ENCODE results near the gene MRPL54.
A peak's percentile ranks its signal among the peaks of the same experiment; 100 is the strongest.

The MRPL54 gene

DNA sequence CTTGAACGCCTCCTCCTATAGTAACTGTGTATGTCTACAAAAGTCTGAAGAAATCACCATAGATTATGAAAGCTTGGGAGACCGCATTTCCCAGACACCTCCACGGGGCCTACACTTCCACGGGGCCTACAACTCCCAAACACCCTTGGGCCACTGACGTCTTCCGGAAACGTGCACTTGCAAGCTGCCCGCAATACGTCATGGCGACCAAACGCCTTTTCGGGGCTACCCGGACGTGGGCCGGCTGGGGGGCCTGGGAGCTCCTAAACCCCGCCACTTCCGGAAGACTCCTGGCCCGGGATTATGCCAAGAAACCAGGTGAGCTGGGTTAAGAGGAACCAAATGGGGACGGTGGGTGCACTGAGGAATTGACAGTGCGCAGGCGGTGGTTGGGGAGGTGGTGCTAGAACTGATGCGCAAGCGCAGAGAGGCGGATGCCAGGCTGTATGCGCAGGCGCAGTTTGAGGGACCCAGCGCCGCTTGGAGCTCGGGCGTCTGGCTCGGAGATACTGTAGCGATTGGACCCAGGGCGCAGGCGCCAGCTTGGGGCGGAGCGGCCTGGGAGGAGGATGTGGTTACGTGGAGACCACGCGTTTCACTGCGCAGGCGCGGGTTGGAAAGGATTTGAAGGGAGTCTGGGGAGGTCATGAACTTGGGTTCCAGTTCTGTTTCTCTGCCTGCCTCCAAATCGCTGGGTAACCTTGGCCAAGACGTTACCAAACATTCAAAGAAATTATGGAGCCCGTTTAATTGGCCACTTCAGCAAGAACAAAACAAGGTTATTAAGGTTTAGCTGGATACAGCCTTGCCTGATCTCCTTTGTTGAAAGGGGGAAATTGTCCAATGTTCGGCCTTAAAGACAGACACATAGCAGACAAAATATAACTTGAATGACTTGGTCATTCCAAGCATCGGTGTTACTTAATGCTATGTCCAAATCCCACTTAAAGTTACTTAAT is at the start of gene MRPL54:
MRPL54 (plus strand) TSS at position 182 of the 959 bp plus-strand sequence; CDS start at position 201, 19 bp downstream.
- FAIRE-seq = peak; percentile 97

DNA sequence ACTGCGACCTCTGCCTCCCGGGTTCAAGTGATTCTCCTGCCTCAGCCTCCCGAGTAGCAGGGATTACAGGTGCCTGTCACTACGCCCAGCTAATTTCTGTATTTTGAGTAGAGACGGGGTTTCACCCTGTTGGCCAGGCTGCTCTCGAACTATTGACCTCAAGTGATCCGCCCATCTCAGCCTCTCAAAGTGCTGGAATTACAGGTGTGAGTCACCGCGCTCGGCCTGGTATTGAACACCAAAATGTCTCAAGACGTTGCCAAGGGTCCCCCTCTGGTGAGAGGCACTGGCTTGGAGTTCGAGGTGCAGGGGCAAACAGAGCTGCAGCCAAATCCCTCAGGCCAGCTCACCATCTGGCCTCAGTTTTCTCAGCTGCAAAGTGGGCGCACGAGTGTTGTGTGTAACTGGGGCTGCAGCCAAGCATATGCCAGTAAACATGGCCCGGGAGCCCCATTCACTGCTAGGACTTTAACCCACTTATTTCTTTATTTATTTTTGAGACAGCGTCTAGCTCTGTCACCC is 46.3 kb upstream of the MRPL54 start:
- FAIRE-seq = no peak

DNA sequence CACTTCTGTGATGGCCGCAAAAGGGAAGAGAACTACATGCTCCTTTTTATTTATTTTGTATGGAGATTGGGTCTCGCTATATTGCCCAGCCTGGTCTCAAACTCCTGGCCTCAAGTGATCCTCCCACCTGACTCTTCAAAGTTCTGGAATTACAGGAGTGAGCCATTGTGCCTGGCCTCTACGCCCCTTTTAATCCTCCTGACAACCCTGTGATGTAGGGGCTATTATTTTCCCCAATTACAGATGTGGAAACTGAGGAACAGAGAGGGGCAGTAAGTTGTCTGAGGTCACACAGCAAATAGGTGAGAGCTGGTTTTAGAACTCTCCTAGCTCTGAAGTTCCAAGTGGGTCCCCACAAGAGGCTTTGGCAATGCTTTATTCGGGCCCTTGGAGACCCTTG is 42.6 kb upstream of the MRPL54 start:
- no peak for FAIRE-seq

DNA sequence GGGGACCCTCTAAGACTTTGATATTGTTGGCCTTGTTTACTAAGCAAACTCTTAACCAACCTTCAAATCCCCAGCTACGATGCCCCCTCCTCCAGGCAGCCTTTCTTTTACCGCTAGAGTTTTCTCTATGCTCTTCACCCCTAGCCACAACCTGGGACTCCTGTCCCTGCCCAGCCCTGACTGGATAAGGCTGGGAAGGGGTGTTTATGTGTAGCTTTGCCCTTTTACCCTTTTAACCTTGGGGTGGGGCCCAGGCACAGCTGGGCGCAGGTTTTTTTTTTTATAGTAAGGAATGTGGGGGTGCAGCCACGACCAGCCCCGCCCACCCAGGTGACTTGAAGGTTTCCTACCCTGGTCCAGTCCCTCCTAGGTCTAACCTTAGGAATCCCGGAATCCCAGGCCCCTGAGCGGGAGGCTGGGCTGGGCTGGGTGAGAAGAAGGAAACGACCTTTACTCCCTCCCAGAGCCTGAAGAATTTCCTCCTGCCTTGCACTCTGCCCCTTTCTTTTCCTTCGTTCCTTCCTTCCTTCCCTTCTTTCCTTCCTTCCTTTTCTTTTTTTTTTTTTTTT is 42.0 kb upstream of the MRPL54 start:
- FAIRE-seq = no peak

DNA sequence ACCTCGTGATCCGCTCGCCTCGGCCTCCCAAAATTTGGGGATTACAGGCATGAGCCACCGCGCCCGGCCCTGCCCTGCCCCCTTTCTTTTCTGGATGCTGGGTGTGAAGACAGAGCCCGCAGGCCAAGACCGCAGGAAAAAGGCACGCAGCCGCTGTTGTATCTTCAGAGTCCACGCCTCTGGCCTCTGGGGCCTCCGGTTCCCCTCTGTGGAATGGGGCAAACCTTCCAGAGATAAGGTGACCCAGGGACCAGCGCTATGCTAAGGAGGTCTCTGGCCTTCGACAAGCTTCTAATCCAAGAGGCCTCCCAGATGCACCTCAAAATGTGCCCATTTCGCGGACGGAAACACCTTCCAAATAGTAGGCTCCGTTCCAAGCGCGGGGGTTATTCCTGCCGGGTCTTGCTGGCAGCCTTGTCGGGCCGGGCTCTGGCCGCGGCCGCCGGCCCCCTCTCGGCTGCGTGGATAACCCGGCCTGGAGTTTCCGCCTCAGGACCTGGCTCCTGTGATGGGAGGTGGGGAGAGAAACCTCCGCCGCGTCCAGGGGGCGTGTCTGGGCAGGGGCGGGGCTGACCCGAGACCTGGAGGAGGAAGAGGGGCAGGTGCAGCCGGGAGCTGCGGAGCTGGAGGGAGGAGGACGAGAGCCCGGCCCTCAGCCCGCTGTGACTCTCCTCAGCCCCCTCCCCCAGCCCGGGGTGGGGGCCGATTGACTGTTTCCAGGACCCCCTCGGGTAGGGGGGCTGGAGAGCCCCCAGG is 41.2 kb upstream of the MRPL54 start:
- FAIRE-seq = peak; percentile 76

DNA sequence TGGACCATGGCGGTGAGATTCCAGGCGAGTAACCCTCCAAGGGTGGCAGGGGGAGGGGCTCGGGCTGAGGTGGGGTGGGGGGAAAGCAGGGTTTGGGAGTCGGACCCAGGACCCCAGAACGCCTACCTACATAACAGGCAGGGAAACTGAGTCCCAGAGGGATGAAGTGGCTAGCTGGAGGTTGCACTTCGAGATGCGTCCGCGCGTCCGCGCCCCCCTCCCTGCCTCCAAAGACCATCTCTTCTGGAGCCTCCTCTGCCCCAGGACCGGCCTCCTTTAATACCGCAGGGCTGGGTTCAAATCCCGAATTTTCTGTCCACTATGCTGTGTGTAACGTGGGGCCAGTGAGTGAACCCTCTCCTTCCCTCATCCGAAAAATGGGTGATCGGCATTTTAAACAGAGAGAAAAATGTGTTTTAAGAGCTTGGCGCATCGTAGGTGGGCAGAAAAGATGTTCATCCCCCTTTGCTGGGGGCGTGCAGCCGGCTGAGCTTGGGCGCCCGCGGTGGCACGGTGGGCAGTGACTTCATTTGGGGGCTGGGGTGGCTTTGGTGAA is 40.5 kb upstream of the MRPL54 start:
- FAIRE-seq = no peak

DNA sequence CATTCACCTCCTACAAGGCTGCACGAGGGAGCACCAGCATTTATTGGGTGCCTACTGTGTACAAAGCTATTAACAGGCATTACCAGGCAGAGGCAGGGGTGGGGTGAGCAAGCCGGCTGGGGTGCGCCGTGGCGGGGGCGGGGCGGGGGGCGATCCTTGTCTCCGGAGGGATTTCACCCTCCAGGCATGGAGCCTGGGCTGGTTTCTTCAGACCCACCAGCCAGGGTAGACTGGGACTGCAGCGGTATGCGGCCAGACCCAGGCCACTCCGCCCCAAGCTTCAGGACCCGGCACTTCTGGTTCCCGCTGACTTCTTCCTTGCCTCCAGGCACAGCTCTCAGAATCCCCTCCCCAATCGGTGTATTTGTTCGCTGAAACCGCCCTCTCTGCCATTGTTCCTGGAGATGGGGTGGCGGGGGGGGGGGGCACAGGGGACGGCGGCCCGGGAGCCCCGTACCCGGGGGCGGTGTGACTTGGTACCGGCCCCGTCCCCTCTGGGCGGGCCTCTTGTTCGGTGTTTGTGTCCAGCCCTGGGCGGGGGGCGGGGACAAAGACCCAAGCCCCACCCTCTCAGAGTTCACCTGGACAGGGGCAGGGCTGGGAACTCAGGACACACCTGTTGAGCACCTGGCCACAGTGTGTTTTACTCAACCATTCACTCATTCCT is 39.9 kb upstream of the MRPL54 start:
- FAIRE-seq = no peak

DNA sequence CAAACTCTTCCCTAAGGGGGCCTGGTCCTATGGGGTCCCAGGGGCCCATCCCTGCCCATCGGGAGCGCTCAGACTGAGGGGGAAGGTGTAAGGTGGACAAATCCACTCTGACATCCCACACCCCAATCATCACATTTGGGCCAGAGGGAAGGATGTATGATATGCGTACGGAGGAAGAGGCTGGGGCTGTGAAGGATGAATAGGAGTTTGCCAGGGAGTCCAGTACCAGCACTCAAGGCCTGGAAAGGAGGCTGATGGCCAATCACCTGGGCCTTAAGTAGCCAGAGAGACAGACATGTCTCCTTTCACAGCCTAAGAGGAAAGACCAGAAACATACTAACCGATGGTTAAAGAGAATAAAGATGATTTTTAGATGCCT is 39.4 kb upstream of the MRPL54 start:
- no peak for FAIRE-seq

DNA sequence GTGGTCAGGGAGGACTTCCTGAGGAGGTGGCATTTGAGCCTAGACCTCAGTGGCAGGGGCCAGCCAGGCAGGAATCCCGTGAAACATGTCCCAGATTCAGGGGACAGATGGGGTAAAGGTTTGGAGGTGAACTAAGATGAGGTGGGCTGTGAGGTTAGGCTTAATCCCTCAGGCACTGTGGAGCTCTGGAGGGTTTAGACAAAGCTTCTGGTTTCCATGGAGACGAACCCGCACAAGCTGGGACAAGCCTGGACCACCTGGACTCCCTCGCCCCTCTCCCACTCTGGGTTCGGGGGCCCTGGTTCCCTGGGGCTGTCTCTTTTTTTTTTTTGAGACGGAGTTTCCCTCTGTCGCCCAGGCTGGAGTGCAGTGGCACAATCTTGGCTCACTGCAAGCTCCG is 38.6 kb upstream of the MRPL54 start:
- no peak for FAIRE-seq

DNA sequence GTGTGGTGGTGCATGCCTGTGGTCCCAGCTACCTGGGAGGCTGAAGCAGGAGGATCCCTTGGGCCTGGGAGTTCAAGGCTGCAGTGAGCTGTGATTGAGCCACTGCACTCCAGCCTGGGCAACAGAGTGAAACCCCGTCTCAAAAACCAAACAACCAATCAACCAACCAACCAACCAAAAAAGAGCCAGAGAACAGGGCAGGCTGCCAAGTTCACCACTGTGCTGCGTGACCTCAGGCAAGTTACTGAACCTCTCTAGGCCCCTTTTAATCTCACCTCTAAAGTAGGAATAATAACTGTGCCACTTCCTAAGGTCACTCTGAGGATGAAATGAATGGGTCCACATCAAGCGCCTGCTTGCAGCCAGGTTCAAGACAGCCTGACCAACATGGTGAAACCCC is 37.4 kb upstream of the MRPL54 start:
- FAIRE-seq = no peak

DNA sequence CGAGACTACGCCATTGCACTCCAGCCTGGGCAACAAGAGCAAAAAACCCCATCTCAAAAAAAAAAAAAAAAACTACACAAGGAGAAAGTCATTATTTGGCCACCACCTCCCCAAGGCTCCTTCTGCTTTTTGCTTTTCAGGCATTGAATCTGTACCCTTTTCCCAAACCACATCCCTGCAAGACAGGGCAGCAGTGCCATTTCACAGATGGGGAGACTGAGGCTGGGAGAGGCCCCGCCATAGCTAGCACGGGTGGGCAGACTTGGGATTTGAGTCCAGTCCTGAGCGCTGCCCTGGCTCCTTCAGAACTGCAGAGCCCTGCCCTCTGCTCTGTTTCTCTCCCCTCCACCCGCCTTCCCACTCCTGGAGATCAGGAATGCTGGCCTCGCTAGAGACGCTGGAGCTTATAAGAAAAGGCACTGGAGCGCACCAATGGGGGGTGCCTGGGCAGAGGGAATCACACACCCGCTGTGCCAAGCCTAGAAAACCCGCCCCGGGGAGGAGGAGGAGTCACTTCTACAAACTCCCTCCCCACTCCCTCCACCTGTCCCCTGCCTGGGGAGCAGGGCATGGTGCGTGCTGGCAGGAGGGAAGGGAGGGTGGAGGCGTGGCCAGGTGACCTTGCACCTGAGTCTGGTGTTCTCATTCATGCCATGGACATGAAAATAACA is 36.7 kb upstream of the MRPL54 start:
- FAIRE-seq = no peak

DNA sequence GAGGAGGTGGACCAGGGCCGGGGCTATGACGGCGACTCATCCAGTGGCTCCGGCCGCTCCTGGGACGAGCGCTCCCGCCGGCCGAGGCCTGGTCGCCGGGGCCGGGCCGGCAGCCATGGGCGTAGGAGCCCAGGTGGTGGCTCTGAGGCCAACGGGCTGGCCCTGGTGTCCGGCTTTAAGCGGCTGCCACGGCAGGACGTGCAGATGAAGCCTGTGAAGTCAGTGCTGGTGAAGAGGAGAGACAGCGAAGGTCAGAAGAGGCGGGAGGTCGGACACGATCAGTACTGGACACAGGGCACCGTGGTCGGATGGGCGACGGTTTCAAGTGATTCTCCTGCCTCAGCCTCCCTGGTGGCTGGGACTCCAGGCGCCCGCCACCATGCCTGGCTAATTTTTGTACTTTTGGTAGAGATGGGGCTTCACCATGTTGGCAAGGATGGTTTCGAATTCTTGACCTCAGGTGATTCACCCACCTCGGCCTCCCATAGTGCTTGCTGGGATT is 32.0 kb upstream of the MRPL54 start:
- FAIRE-seq = no peak

DNA sequence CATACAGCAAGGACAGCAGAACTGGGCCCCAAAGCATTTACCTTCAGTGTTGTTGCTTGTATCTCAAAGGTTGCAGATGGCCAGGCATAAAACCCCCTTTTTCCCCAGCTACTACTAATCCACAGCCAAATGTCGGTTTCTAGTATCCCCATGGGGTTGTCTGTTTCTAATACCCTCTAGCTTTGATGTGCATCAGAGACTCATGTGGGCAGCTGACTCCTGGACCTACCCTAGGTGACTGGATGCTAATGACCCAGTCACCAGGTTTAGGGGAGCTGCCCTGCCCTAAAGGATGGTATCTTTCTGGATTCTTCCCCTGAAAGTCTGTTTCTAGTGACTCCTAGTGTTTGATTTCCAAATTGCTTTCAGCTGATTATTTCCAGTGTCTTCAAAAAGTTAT is 30.4 kb upstream of the MRPL54 start:
- FAIRE-seq = no peak

DNA sequence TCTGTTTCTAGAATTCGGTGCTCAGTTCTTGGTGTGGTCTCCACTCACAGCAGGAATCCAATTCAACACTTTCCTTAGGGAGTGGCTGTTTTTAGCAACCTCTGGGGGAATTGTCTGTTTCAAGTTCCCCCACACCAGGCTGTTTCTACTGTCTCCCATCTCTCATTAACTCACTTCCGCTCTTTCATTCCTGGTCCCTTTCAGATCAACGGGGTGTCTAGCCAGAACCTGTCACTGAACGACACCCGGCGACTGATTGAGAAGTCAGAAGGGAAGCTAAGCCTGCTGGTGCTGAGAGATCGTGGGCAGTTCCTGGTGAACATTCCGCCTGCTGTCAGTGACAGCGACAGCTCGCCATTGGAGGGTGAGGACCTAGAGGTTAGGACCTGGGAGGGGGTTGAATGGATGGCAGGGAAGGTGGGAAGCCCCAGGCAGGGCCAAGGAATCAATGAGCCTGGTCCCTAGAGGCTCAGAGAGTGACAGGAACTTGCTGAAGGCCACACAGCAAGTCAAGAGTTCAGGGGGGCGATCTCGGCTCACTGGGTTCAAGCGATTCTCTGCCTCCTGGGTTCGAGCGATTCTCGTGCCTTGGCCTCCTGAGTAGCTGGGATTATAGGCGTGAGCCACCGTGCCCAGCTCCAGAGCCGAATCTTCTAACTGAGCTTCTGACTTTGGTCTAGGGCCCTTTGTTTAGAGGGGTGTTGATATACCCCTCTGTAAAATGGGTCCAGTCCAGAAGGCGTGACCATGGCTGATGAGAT is 28.8 kb upstream of the MRPL54 start:
- FAIRE-seq = no peak

DNA sequence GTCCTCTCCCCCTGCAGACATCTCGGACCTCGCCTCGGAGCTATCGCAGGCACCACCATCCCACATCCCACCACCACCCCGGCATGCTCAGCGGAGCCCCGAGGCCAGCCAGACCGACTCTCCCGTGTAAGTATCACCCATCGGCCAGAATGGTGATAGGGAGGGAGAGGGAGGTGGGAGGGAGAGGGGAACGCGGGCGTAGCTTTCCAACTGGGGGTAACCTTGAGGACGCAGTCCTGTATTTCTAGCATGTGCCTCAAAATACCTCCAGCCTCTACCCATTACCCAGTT is 28.2 kb upstream of the MRPL54 start:
- no peak for FAIRE-seq

DNA sequence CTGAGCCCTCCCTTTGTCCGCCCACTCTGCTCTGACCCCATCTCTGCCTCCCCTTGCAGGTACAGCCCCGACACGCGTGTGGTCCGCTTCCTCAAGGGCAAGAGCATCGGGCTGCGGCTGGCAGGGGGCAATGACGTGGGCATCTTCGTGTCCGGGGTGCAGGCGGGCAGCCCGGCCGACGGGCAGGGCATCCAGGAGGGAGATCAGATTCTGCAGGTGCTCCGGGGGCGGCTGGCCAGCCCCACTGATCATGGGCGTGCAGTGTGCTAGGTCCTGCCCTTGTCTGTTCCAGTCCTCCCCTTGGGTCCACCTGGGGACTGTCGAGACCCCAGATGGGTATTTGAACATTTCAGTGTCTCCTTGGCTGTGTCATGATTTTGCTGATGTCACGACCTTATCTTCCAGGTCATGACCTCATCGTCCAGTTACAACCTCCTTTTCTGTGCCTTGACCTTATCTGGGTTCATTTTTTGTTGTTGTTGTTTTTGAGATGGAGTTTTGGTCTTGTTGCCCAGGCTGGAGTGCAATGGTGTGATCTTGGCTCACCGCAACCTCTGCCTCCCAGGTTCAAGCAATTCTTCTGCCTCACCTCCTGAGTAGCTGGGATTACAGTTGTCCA is 26.3 kb upstream of the MRPL54 start:
- no peak for FAIRE-seq

DNA sequence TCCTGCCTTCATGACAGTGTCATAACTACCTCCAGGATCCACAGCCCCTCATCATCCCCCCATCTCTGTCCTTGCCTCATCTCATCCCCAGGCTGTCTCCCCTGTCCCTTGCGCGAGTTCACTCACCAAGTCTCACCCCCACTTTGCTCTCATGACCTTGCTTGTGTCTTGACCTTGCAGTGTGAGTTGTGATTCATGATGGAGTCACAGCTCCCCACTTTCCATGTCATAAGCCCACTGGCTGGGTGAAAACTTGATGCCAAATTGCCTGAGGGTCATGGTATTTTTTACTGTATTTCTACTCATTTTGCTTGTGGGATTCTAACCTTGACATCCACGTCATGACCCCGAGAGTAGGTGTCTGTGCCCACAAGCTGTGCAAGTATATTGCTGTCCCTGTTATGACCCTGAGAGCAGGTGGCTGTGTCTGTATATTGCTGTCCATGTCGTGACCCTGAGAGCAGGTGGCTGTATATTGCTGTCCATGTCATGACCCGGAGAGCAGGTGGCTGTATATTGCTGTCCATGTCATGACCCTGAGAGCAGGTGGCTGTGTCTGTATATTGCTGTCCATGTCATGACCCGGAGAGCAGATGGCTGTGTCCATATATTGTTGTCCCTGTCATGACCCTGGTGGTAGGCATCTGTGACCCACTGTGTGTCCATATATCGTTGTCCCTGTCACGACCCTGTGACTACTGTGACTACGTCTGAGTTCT is 24.8 kb upstream of the MRPL54 start:
- FAIRE-seq = no peak

DNA sequence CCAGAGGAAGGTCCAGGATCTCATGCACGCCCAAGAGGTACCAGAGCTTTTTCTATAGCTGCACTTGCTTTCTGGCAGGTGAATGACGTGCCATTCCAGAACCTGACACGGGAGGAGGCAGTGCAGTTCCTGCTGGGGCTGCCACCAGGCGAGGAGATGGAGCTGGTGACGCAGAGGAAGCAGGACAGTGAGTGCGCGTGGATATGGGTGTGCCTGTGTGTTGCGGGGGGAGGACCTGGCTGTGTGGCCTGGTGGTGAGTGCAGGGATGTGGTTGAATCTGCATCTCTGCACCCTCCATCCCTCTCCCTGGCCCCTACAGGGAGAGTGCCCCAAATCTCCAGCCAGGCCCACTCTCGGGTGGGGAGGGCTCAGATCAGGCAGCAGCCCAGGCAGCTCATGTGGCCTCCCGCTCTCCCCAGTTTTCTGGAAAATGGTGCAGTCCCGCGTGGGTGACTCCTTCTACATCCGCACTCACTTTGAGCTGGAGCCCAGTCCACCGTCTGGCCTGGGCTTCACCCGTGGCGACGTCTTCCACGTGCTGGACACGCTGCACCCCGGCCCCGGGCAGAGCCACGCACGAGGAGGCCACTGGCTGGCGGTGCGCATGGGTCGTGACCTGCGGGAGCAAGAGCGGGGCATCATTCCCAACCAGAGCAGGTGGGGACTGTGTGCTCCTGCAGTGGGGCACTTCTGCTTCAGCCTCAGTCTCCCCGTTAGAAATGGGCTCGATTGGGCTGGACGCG is 23.8 kb upstream of the MRPL54 start:
- no peak for FAIRE-seq

DNA sequence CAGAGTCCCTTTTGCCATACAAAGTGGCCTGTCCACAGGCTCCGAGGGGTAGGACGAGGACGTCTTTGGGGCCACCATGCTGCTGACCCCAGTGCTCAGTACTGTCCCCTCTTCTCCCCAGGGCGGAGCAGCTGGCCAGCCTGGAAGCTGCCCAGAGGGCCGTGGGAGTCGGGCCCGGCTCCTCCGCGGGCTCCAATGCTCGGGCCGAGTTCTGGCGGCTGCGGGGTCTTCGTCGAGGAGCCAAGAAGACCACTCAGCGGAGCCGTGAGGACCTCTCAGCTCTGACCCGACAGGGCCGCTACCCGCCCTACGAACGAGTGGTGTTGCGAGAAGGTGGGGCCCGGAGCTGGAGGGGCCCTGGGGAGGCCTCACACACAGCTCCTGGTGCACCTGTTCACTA is 22.1 kb upstream of the MRPL54 start:
- no peak for FAIRE-seq
